ENCODE measurements around the gene WSCD1.

WSCD1 gene

GRCh38 chr17:6135996-6136395 is 65.8 kb downstream of the WSCD1 start:
- no peaks in the 10 kb centered on the region for H3K79me2 ChIP-seq
- no peak overlapping the region for H3K27ac ChIP-seq
- TF ChIP-seq, protein P1, sequence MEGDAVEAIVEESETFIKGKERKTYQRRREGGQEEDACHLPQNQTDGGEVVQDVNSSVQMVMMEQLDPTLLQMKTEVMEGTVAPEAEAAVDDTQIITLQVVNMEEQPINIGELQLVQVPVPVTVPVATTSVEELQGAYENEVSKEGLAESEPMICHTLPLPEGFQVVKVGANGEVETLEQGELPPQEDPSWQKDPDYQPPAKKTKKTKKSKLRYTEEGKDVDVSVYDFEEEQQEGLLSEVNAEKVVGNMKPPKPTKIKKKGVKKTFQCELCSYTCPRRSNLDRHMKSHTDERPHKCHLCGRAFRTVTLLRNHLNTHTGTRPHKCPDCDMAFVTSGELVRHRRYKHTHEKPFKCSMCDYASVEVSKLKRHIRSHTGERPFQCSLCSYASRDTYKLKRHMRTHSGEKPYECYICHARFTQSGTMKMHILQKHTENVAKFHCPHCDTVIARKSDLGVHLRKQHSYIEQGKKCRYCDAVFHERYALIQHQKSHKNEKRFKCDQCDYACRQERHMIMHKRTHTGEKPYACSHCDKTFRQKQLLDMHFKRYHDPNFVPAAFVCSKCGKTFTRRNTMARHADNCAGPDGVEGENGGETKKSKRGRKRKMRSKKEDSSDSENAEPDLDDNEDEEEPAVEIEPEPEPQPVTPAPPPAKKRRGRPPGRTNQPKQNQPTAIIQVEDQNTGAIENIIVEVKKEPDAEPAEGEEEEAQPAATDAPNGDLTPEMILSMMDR (IDR thresholded peaks at IDR 0.05): no peak
- H3K4me3 ChIP-seq (ENCODE audit: low read depth, low read length): no peak overlapping the region
- no peaks in the 10 kb centered on the region for H3K4me1 ChIP-seq
- no peak overlapping the region for H3K4me2 ChIP-seq (ENCODE audit: low read length)
- H3K27me3 ChIP-seq (ENCODE audit: control insufficient read depth, insufficient read depth, low read length): no peaks in the 10 kb centered on the region
- no peaks in the 10 kb centered on the region for H3K36me3 ChIP-seq (ENCODE audit: control insufficient read depth, insufficient read depth, low read length)
- H2AFZ ChIP-seq: no peak overlapping the region
- no peak overlapping the region for H3K9ac ChIP-seq
- H3K9me3 ChIP-seq (ENCODE audit: control insufficient read depth, low read length): no peaks in the 10 kb centered on the region

- H3K4me3 ChIP-seq (ENCODE audit: low read depth, low read length): no peak overlapping the region
- TF ChIP-seq, protein P1 (IDR thresholded peaks at IDR 0.05): no peak
- no peak overlapping the region for H3K9ac ChIP-seq
- no peak overlapping the region for H2AFZ ChIP-seq
- no peak overlapping the region for H3K27ac ChIP-seq
- H3K4me1 ChIP-seq: no peaks in the 10 kb centered on the region
- no peaks in the 10 kb centered on the region for H3K9me3 ChIP-seq (ENCODE audit: control insufficient read depth, low read length)
- no peaks in the 10 kb centered on the region for H3K79me2 ChIP-seq
- no peaks in the 10 kb centered on the region for H3K36me3 ChIP-seq (ENCODE audit: control insufficient read depth, insufficient read depth, low read length)
- H3K27me3 ChIP-seq (ENCODE audit: control insufficient read depth, insufficient read depth, low read length): no peaks in the 10 kb centered on the region
- H3K4me2 ChIP-seq (ENCODE audit: low read length): no peak overlapping the region
Observed at GRCh38 chr17:6137716-6138502, 67.7 kb downstream of the WSCD1 start.

DNA sequence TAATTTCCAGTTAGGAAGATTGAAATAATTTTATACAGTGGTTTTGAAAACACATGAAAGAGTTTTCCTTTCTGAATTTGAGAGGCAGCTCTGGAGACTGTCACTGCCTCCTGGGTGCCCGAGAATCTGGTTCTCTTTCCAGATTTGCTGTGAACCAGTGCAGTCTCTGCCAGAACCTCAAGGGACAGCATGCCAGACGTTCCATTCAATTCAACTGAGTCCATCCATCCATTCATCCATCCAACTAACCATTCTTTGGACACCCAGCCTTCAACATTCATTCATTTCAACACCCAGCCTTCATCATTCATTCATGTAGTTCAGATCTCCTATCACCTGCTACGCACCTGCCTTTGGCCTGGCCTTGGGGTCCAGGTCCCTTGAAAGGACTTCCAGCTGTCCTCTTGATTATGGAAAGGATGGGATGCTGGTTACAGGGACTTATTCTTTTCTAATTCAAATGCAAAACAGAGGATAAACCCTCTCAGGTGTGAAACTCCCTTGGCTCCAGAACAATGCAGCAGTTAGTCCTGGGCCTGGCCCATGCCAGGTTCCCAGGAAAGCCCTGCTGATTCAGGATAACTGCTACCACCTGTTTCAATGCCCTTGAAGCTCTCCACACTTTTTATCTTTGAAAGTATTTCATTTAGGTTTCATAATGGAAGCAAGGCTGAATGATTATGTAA is 68.7 kb downstream of the WSCD1 start:
- TF ChIP-seq, protein P1 (IDR thresholded peaks at IDR 0.05): no peak
- H3K79me2 ChIP-seq: no peaks in the 10 kb centered on the region
- no peak overlapping the region for H3K4me2 ChIP-seq (ENCODE audit: low read length)
- H3K27ac ChIP-seq: no peak overlapping the region
- H3K4me3 ChIP-seq (ENCODE audit: low read depth, low read length): no peak overlapping the region
- no peaks in the 10 kb centered on the region for H3K4me1 ChIP-seq
- H3K9me3 ChIP-seq (ENCODE audit: control insufficient read depth, low read length): no peaks in the 10 kb centered on the region
- no peaks in the 10 kb centered on the region for H3K36me3 ChIP-seq (ENCODE audit: control insufficient read depth, insufficient read depth, low read length)
- H3K9ac ChIP-seq: no peak overlapping the region
- H3K27me3 ChIP-seq (ENCODE audit: control insufficient read depth, insufficient read depth, low read length): no peaks in the 10 kb centered on the region
- no peak overlapping the region for H2AFZ ChIP-seq

GRCh38 chr17:6139447-6139832 is 69.3 kb downstream of the WSCD1 start:
- Histone ChIP-seq H3K9me3 (ENCODE audit: control insufficient read depth, low read length) (no peaks in the 10 kb centered on the region), H3K27me3 (ENCODE audit: control insufficient read depth, insufficient read depth, low read length) (no peaks in the 10 kb centered on the region), H3K79me2 (no peaks in the 10 kb centered on the region), H3K4me2 (ENCODE audit: low read length) (no peak overlapping the region), H2AFZ (no peak overlapping the region), H3K4me3 (ENCODE audit: low read depth, low read length) (no peak overlapping the region), H3K9ac (no peak overlapping the region), H3K4me1 (no peaks in the 10 kb centered on the region), H3K36me3 (ENCODE audit: control insufficient read depth, insufficient read depth, low read length) (no peaks in the 10 kb centered on the region), H3K27ac (no peak overlapping the region)
- TF ChIP-seq, protein P1 (IDR thresholded peaks at IDR 0.05): no peak
